Ishikawa (cell line): ENCODE results near the gene RPRD2.

Experiments used
- CEBPB ChIP-seq: IDR thresholded peaks from 2 replicates; pipeline ENCODE4 v1.6.1; 2012
- CREB1 ChIP-seq: IDR thresholded peaks from 2 replicates; pipeline ENCODE4 v1.6.1; 2012; ENCODE audit warnings: low read depth
- EGR1 ChIP-seq: IDR thresholded peaks from 2 replicates; pipeline ENCODE4 v1.6.1; 2012
- EP300 ChIP-seq: IDR thresholded peaks from 2 replicates; pipeline ENCODE4 v1.6.1; 2012; ENCODE audit warnings: borderline replicate concordance
- FOXM1 ChIP-seq: IDR thresholded peaks from 2 replicates; pipeline ENCODE4 v1.6.1; 2012; ENCODE audit warnings: low read depth, borderline replicate concordance
- MAX ChIP-seq: IDR thresholded peaks from 2 replicates; pipeline ENCODE4 v1.6.1; 2012
- NFIC ChIP-seq: IDR thresholded peaks from 2 replicates; pipeline ENCODE4 v1.6.1; 2012
- RAD21 ChIP-seq: IDR thresholded peaks from 2 replicates; pipeline ENCODE4 v1.6.1; 2012; ENCODE audit warnings: low read depth
- REST ChIP-seq: IDR thresholded peaks from 2 replicates; pipeline ENCODE4 v1.6.1; 2012; ENCODE audit warnings: low read depth, mild to moderate bottlenecking
- TAF1 ChIP-seq: IDR thresholded peaks from 2 replicates; pipeline ENCODE4 v1.6.1; 2012; ENCODE audit warnings: low read depth, mild to moderate bottlenecking
- TCF12 ChIP-seq: IDR thresholded peaks from 2 replicates; pipeline ENCODE4 v1.6.1; 2012; ENCODE audit warnings: low read depth
- USF1 ChIP-seq: IDR thresholded peaks from 2 replicates; pipeline ENCODE4 v1.6.1; 2012
- YY1 ChIP-seq: IDR thresholded peaks from 2 replicates; pipeline ENCODE4 v1.6.1; 2012; ENCODE audit warnings: low read depth
- ZBTB7A ChIP-seq: IDR thresholded peaks from 2 replicates; pipeline ENCODE4 v1.6.1; 2012; ENCODE audit warnings: low read depth

GRCh38 chr1:150407330-150407729 lies 43.4 kb downstream of the RPRD2 start:
- TF ChIP-seq TAF1: no peak
- no peak for TF ChIP-seq MAX
- TF ChIP-seq YY1: no peak
- no peak for TF ChIP-seq REST
- no peak for TF ChIP-seq EGR1
- no peak for TF ChIP-seq RAD21
- TF ChIP-seq NFIC: no peak
- TF ChIP-seq EP300: no peak
- TF ChIP-seq CREB1: no peak
- TF ChIP-seq CEBPB: no peak
- no peak for TF ChIP-seq FOXM1
- no peak for TF ChIP-seq USF1
- TF ChIP-seq TCF12: no peak
- no peak for TF ChIP-seq ZBTB7A
